GM03348 (cell line): ENCODE results near the gene CNGB1.
"Not testable (repeated sequence)": the region's sequence is repeated elsewhere in the genome, so short reads cannot be mapped to it uniquely, and the experiment has no call there.

Experiments used
- DNase-seq: peaks from one replicate; pipeline ENCODE4 v3.0.0; 2012; ENCODE audit warnings: low spot score

CNGB1 gene

GRCh38 chr16:57925310-57925709, 45.6 kb downstream of the CNGB1 start:
- no peak for DNase-seq

- no peak for DNase-seq
Observed at GRCh38 chr16:57924514-57924913, 46.4 kb downstream of the CNGB1 start.

GRCh38 chr16:57923841-57924240, 47.1 kb downstream of the CNGB1 start:
- DNase-seq = no peak

GRCh38 chr16:57923418-57923817, 47.5 kb downstream of the CNGB1 start:
- no peak for DNase-seq

GRCh38 chr16:57920880-57921229, 50.1 kb downstream of the CNGB1 start:
- DNase-seq = no peak

- DNase-seq = no peak
Observed at GRCh38 chr16:57920215-57920879, 50.6 kb downstream of the CNGB1 start.

- no peak for DNase-seq
Observed at GRCh38 chr16:57918994-57919393, 51.9 kb downstream of the CNGB1 start.

- DNase-seq = no peak
Observed at GRCh38 chr16:57918444-57918843, 52.5 kb downstream of the CNGB1 start.

- DNase-seq = not testable (repeated sequence)
Observed at GRCh38 chr16:57917929-57918328, 53.0 kb downstream of the CNGB1 start.

- not testable (repeated sequence) for DNase-seq
Observed at GRCh38 chr16:57917489-57917888, 53.4 kb downstream of the CNGB1 start.

GRCh38 chr16:57916735-57917438, 54.0 kb downstream of the CNGB1 start:
- DNase-seq = no peak

GRCh38 chr16:57915811-57916488, 55.0 kb downstream of the CNGB1 start:
- DNase-seq = no peak

- no peak for DNase-seq
Observed at GRCh38 chr16:57915267-57915666, 55.7 kb downstream of the CNGB1 start.

- DNase-seq = no peak
Observed at GRCh38 chr16:57914244-57915173, 56.4 kb downstream of the CNGB1 start.

GRCh38 chr16:57912529-57913260, 58.2 kb downstream of the CNGB1 start:
- no peak for DNase-seq

- no peak for DNase-seq
Observed at GRCh38 chr16:57911743-57912142, 59.2 kb downstream of the CNGB1 start.

GRCh38 chr16:57910696-57911095, 60.2 kb downstream of the CNGB1 start:
- DNase-seq = no peak

- no peak for DNase-seq
Observed at GRCh38 chr16:57908409-57908987, 62.4 kb downstream of the CNGB1 start.

- DNase-seq = peak; percentile 56
Observed at GRCh38 chr16:57906382-57907316, 64.3 kb downstream of the CNGB1 start.

- no peak for DNase-seq
Observed at GRCh38 chr16:57904101-57904500, 66.8 kb downstream of the CNGB1 start.
